SK-N-SH (cell line): Measurements from ENCODE around the gene HIGD1C. TPM values are rescaled to one million over a fixed set of nuclear protein-coding genes. Genes with fewer than 3 reads are reported as not detected.

Experiments
- CTCF ChIA-PET: fragments of 300-600, 350-600 bp; formaldehyde crosslinking; extraction: SDS; loops from one replicate; lab custom pipeline; 2021; lab: Yijun Ruan, JAX
- POLR2A ChIA-PET: fragments of 350-600 bp; sonication (Branson Sonifier 250); formaldehyde crosslinking; extraction: SDS; loops from one replicate; lab custom pipeline; 2020; ENCODE audit warnings: antibody characterized with exemption, inconsistent platforms; lab: Yijun Ruan, JAX
- DNase-seq: peaks from one replicate; pipeline ENCODE4 v3.0.0; 2012
- H2AFZ ChIP-seq: fragments of 200-600 bp; sonication (generic); 2 replicates; pipeline ENCODE4 v1.8.1; 2016; ENCODE audit warnings: antibody characterized with exemption, mild to moderate bottlenecking, low read depth
- H3F3A ChIP-seq: fragments of 200-600 bp; sonication (generic); replicated peaks from 2 replicates; pipeline ENCODE3; 2016; ENCODE audit warnings: antibody characterized with exemption, mild to moderate bottlenecking; ENCODE audit not compliant: insufficient read depth
- H3K27ac ChIP-seq, 2 experiments: fragments of 200-500 bp in 1 of 2; fragments of 200-600 bp in 1 of 2; sonication (Bioruptor generic) in 1 of 2; sonication (generic), shearing (Covaris generic) in 1 of 2; 2 replicates each; pipeline versions ENCODE4 v1.5.1 to v1.6.1; 2014 to 2016; ENCODE audit warnings: low read depth in 2 of 2, inconsistent platforms in 1 of 2, low read length in 1 of 2, mild to moderate bottlenecking in 1 of 2, mixed read lengths in 1 of 2
- H3K27me3 ChIP-seq: fragments of 200-600 bp; sonication (generic), shearing (Covaris generic); 2 replicates; pipeline ENCODE4 v1.6.1; 2016; ENCODE audit warnings: mixed run types; ENCODE audit not compliant: insufficient read depth
- H3K36me3 ChIP-seq, 2 experiments: fragments of 200-500 bp in 1 of 2; fragments of 200-600 bp in 1 of 2; sonication (Bioruptor generic) in 1 of 2; sonication (generic) in 1 of 2; replicated peaks in 1 of 2; 2 replicates each; pipeline versions ENCODE3 to v1.5.1; 2014 to 2016; ENCODE audit warnings: low read length in 1 of 2, mild to moderate bottlenecking in 1 of 2; ENCODE audit not compliant: insufficient read depth in 2 of 2, control insufficient read depth in 1 of 2
- H3K4me1 ChIP-seq, 2 experiments: fragments of 200-500 bp in 1 of 2; fragments of 200-600 bp in 1 of 2; sonication (Bioruptor generic) in 1 of 2; sonication (generic), shearing (Covaris generic) in 1 of 2; 2 replicates each; pipeline versions ENCODE4 v1.5.1 to v1.6.1; 2014 to 2016; ENCODE audit warnings: low read depth in 1 of 2, low read length in 1 of 2, mixed run types in 1 of 2; ENCODE audit not compliant: insufficient read depth in 2 of 2, control insufficient read depth in 1 of 2
- H3K4me2 ChIP-seq: fragments of 200-600 bp; sonication (generic), shearing (Covaris generic); 2 replicates; pipeline ENCODE4 v1.6.1; 2017; ENCODE audit warnings: mixed run types
- H3K4me3 ChIP-seq, 2 experiments: fragments of 200-500 bp in 1 of 2; fragments of 200-600 bp in 1 of 2; sonication (Bioruptor generic) in 1 of 2; sonication (generic), shearing (Covaris generic) in 1 of 2; 2 replicates each; pipeline versions ENCODE4 v1.5.1 to v1.8.1; 2014 to 2016; ENCODE audit warnings: low read depth in 2 of 2, inconsistent platforms in 1 of 2, low read length in 1 of 2, mild to moderate bottlenecking in 1 of 2, mixed read lengths in 1 of 2, moderate library complexity in 1 of 2
- H3K79me2 ChIP-seq: fragments of 200-600 bp; sonication (generic); 2 replicates; pipeline ENCODE4 v1.8.1; 2017; ENCODE audit warnings: mild to moderate bottlenecking; ENCODE audit not compliant: insufficient read depth
- H3K9ac ChIP-seq: fragments of 200-600 bp; sonication (generic); 2 replicates; pipeline ENCODE4 v1.6.1; 2017; ENCODE audit warnings: mixed run types
- H3K9me2 ChIP-seq: fragments of 200-600 bp; sonication (generic); 2 replicates; pipeline ENCODE4 v1.6.1; 2017; ENCODE audit warnings: mixed run types
- H3K9me3 ChIP-seq: fragments of 200-600 bp; sonication (generic); 2 replicates; pipeline ENCODE4 v1.6.1; 2017; ENCODE audit warnings: mixed run types, mild to moderate bottlenecking, moderate library complexity
- H4K20me1 ChIP-seq: fragments of 200-600 bp; sonication (generic); 2 replicates; pipeline ENCODE4 v1.6.1; 2017; ENCODE audit warnings: mild to moderate bottlenecking, mixed run types; ENCODE audit not compliant: insufficient read depth
- CHD2 ChIP-seq: fragments of 150-350 bp; IDR thresholded peaks from 2 replicates; pipeline ENCODE4 v1.6.1; 2018; ENCODE audit warnings: low read length; ENCODE audit not compliant: partially characterized antibody
- EZH2phosphoT487 ChIP-seq: fragments of 200-600 bp; sonication (generic); IDR thresholded peaks from 2 replicates; pipeline ENCODE4 v1.6.1; 2017; ENCODE audit warnings: low read depth, mixed run types, mild to moderate bottlenecking, antibody characterized with exemption, moderate library complexity, borderline replicate concordance
- IRF3 ChIP-seq: fragments of 150-350 bp; IDR thresholded peaks from 2 replicates; pipeline ENCODE4 v1.6.1; 2016; ENCODE audit warnings: mild to moderate bottlenecking, low read depth, low read length
- JUND ChIP-seq: IDR thresholded peaks from 2 replicates; pipeline ENCODE4 v1.4.0; 2012
- NFIC ChIP-seq: IDR thresholded peaks from 2 replicates; pipeline ENCODE4 v1.4.0; 2012; ENCODE audit warnings: borderline replicate concordance
- RCOR1 ChIP-seq: fragments of 150-350 bp; IDR thresholded peaks from 2 replicates; pipeline ENCODE4 v1.6.1; 2017; ENCODE audit warnings: antibody characterized with exemption, low read length
- REST ChIP-seq: IDR thresholded peaks from 2 replicates; pipeline ENCODE4 v1.6.1; 2012; ENCODE audit warnings: mild to moderate bottlenecking, low read depth, low read length, moderate library complexity
- SMC3 ChIP-seq: IDR thresholded peaks from 2 replicates; pipeline ENCODE4 v1.6.1; 2012; ENCODE audit warnings: low read depth, low read length, improper control_type of control experiment
- TEAD4 ChIP-seq: IDR thresholded peaks from 2 replicates; pipeline ENCODE4 v1.4.0; 2012; ENCODE audit warnings: mild to moderate bottlenecking, borderline replicate concordance; ENCODE audit not compliant: insufficient read depth
- USF1 ChIP-seq: IDR thresholded peaks from 2 replicates; pipeline ENCODE4 v1.4.0; 2012; ENCODE audit warnings: low read depth, borderline replicate concordance
- USF2 ChIP-seq: fragments of 150-350 bp; IDR thresholded peaks from 2 replicates; pipeline ENCODE4 v1.6.1; 2017; ENCODE audit warnings: antibody characterized with exemption, low read length, low read depth, borderline replicate concordance
- YY1 ChIP-seq: IDR thresholded peaks from 2 replicates; pipeline ENCODE4 v1.4.0; 2012; ENCODE audit warnings: low read depth, mild to moderate bottlenecking
- ZBTB33 ChIP-seq: IDR thresholded peaks from 2 replicates; pipeline ENCODE4 v1.4.0; 2012; ENCODE audit warnings: low read depth, borderline replicate concordance
- WGBS: methylation state at CpG from one replicate; pipeline ENCODE4 v1.1.6; 2017; ENCODE audit warnings: low lambda C conversion rate; 5-methylcytosine and 5-hydroxymethylcytosine counted together
- polyA plus RNA-seq, 3 experiments: library from polyadenylated mRNA; depleted of rRNA; stranded (reverse); fragments of >200 nt; gene quantifications; 2 replicates each; pipeline ENCODE4 v1.2.3, GENCODE V29; 2012

The HIGD1C gene
- polyA plus RNA-seq, 1 of the 3 experiments (the other 2 are of a cell fraction), result not detected

- no peaks in the 10 kb centered on the region for H3K79me2 ChIP-seq
- no peaks in the 10 kb centered on the region for H3K27me3 ChIP-seq
- CTCF ChIA-PET, result interaction anchor here (1.2 kb wide), 1 partner anchor 59 kb away, joined by 6 read pairs; no protein-coding TSS in a partner anchor
- no peaks in the 10 kb centered on the region for H3K9me2 ChIP-seq
- 71% methylated on average over 3 of the region's 3 CpGs for WGBS
- H2AFZ ChIP-seq, result no peak overlapping the region
- H4K20me1 ChIP-seq, result no peaks in the 10 kb centered on the region
- no peak overlapping the region for H3K9ac ChIP-seq
- no peak overlapping the region for H3K4me3 ChIP-seq
- H3K27ac ChIP-seq, result no peak overlapping the region
- H3K4me2 ChIP-seq, result no peak overlapping the region
- TF ChIP-seq NFIC (no peak), SMC3 (no peak), USF2 (no peak), ZBTB33 (no peak), TEAD4 (no peak), USF1 (no peak)
- POLR2A ChIA-PET, result interaction anchor here (0.7 kb wide), 1 partner anchor 21 kb away, joined by 3 read pairs; no protein-coding TSS in a partner anchor
- DNase-seq, result no peak
- H3K4me1 ChIP-seq, result peaks cover 7 to 20% of the 10 kb centered on the region in 2 experiments
- peaks cover 0 to 3% of the 10 kb centered on the region in 2 experiments for H3K36me3 ChIP-seq
- H3K9me3 ChIP-seq, result no peaks in the 10 kb centered on the region
- H3F3A ChIP-seq, result peaks cover 3% of the 10 kb centered on the region
These were observed 24.0 kb upstream of the HIGD1C start for GRCh38 chr12:50928392-50928791.

GRCh38 chr12:50929831-50930230 is 22.5 kb upstream of the HIGD1C start:
- ChIA-PET POLR2A (no interaction called here), CTCF (interaction anchor here (0.6 kb wide), 1 partner anchor 91 kb away, joined by 3 read pairs; no protein-coding TSS in a partner anchor)
- no peak overlapping the region for H3K27ac ChIP-seq
- H4K20me1 ChIP-seq, result no peaks in the 10 kb centered on the region
- peaks cover 0 to 3% of the 10 kb centered on the region in 2 experiments for H3K36me3 ChIP-seq
- no peaks in the 10 kb centered on the region for H3K27me3 ChIP-seq
- H3F3A ChIP-seq, result no peaks in the 10 kb centered on the region
- H3K4me3 ChIP-seq, result no peak overlapping the region
- H3K4me1 ChIP-seq, result peaks cover 0 to 16% of the 10 kb centered on the region in 2 experiments; a peak in 2 of 4 replicates
- no peaks in the 10 kb centered on the region for H3K9me2 ChIP-seq
- H2AFZ ChIP-seq, result no peak overlapping the region
- no peak overlapping the region for H3K4me2 ChIP-seq
- no peaks in the 10 kb centered on the region for H3K9me3 ChIP-seq
- H3K79me2 ChIP-seq, result no peaks in the 10 kb centered on the region
- WGBS, result 90% methylated on average over 3 of the region's 3 CpGs
- no peak for DNase-seq
- H3K9ac ChIP-seq, result no peak overlapping the region
- TF ChIP-seq JUND, result no peak
- no peak for TF ChIP-seq YY1
- no peak for TF ChIP-seq EZH2phosphoT487
- TF ChIP-seq NFIC, result no peak
- no peak for TF ChIP-seq ZBTB33
- TF ChIP-seq USF2, result no peak
- TF ChIP-seq TEAD4, result no peak
- no peak for TF ChIP-seq IRF3
- no peak for TF ChIP-seq RCOR1
- no peak for TF ChIP-seq CHD2
- no peak for TF ChIP-seq REST
